NCI-H2107 (cell line): Measurements from ENCODE around the gene SCNM1.
"Not testable (repeated sequence)": the region's sequence is repeated elsewhere in the genome, so short reads cannot be mapped to it uniquely, and the experiment has no call there.

ENCODE experiments used
- DNase-seq: peaks from one replicate; lab custom pipeline; 2025; lab: John Stamatoyannopoulos, UW

The SCNM1 gene

DNA sequence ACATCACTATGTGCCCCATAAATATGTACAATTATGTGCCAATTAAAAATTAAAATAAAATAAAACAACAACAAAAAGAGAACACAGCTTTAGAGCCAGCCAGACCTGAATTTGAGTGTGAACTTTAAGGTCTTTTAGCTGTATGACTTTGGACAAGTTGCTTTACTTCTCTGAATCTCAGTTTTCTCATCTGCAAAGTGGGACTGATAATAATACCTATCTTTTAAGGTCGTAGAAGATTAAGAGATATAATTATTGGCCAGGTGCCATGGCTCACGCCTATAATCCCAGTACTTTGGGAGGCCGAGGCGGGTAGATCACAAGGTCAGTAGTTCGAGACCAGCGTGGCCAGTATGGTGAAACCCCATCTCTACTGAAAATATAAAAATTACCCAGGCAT lies 27.4 kb downstream of the SCNM1 start:
- no peak for DNase-seq

- no peak for DNase-seq
These were observed 27.9 kb downstream of the SCNM1 start for GRCh38 chr1:151193856-151194255.

DNA sequence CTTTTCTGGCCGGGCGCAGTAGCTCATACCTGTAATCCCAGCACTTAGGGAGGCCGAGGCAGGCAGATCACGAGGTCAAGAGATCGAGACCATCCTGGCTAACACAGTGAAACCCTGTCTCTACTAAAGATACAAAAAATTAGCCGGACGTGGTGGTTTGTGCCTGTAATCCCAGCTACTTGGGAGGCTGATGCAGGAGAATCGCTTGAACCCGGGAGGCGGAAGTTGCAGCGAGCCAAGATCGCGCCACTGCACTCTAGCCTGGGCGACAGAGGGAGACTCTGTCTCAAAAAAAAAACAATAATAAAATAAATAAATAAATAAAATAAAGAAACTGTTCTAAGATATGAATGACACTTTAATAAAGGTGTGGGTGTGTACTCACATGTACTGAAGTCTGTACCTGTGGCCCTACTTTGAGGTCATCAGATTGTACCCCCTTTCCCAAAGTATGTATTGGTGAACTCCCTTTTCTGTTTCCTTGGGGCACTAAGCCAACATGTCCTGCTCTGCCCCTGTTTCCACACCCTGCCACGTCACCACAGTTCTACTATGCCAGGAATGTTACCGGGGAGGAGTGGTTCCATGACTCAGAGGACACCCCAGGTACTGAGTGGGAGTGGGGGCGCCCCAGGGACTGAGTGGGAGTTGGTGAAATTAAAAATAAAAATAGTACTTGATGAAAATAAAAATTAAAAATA lies 29.1 kb downstream of the SCNM1 start:
- DNase-seq = not testable (repeated sequence)

DNA sequence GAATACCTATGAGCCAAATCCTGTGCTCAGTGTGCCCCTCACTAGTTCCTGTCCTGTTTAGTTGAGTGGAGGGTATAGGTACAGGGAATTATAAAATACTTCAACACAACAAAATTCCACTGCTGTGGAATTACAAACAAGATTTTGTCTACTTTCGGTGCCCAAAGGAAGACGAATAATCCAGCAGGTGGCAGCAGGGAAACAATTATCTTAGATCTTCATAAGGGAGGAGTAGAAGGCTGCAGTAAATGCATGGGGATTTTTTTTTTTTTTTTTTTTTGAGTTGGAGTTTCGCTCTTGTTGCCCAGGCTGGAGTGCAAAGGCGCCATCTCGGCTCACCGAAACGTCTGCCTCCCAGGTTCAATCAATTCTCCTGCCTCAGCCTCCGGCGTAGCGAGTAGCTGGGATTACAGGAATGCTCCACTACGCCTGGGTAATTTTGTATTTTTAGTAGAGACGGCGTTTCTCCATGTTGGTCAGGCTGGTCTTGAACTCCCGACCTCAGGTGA lies 30.4 kb downstream of the SCNM1 start:
- peak; percentile 60 for DNase-seq

DNA sequence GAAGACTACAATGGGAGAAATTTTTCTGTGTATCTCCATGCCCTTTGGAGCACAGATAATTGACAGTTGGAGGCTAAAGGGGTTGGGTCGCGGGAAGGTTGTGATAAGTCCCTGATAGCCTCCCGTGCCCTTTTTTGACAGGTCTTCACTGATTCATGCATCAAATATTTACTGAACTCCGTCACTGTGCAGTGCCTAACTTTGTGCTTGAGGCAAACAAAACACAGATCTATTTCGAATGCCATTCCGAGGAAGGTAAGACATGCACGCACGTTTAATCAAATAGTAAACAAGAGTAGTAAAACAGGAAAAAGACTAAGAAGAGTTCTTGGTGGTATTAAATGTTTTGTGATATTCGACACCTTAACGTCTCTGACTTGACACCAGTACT lies 31.9 kb downstream of the SCNM1 start:
- no peak for DNase-seq

- DNase-seq = peak; percentile 99
These were observed 32.5 kb downstream of the SCNM1 start, which contains the start of gene PIP5K1A for GRCh38 chr1:151198254-151199127. Gene PIP5K1A, plus strand, starts transcription at chr1:151198552. Its CDS starts 445 bp downstream, at chr1:151198997.

GRCh38 chr1:151199873-151200581 lies 34.1 kb downstream of the SCNM1 start:
- DNase-seq = no peak

DNA sequence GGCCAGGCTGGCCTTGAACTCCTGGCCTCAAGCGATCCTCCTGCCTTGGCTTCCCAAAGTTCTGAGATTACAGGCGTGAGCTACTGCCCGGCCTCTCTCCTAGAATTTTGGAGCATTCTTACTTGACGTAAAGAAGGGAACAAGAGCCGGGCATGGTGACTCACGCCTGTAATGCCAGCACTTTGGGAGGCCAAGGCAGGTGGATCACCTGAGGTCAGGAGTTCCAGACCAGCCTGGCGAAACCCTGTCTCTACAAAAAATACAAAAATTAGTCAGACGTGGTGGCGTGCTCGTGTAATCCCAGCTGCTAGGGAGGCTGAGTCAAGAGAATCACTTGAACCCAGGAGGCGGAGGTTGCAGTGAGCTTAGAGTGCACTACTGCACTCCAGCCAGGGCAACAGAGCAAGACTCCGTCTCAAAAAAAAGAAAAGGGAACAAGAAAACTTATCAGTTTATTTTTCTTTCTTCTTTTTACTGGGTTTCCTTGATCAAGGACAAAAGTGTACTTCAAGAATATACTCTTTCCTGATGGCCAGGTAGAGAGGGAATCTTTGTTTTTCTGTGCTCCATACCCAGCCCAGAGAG lies 39.5 kb downstream of the SCNM1 start:
- not testable (repeated sequence) for DNase-seq

- no peak for DNase-seq
These were observed 44.9 kb downstream of the SCNM1 start for GRCh38 chr1:151210830-151211229.

DNA sequence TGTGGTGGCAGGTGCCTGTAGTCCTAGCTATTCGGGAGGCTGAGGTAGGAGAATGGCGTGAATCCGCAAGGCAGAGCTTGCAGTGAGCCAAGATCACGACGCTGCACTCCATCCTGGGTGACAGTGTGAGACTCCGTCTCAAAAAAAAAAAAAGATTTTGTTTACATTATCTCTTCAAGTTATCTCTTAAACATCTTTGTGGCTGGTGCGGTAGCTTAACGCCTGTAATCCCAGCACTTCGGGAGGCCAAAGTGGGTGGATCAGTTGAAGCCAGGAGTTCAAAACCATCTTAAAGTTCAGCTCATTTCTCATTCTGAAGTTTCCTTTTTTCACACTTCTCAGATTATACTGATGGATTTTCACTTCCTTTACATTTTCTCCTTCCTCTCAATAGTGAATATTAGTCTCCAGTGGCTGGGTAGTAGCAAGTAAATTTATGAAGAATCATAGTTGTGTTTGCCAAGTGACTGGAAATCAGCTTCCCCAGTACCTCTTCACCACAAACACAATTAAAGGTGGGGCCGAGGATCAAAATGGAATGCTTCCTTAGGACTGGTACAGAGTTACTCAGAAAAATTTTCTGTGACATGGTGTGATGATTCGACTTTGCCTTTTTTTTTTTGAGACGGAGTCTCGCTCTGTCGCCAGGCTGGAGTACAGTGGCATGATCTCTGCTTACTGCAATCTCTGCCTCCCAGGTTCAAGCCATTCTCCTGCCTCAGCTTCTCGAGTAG lies 46.2 kb downstream of the SCNM1 start:
- DNase-seq = no peak

GRCh38 chr1:151213560-151213959 lies 47.6 kb downstream of the SCNM1 start:
- no peak for DNase-seq
